Measurements from ENCODE around the gene PTRH1. TPM values are rescaled to one million over a fixed set of nuclear protein-coding genes. Genes with fewer than 3 reads are reported as not detected.

Gene PTRH1
- total RNA-seq, 1 experiment from 2014 or later, result 21.8 TPM

DNA sequence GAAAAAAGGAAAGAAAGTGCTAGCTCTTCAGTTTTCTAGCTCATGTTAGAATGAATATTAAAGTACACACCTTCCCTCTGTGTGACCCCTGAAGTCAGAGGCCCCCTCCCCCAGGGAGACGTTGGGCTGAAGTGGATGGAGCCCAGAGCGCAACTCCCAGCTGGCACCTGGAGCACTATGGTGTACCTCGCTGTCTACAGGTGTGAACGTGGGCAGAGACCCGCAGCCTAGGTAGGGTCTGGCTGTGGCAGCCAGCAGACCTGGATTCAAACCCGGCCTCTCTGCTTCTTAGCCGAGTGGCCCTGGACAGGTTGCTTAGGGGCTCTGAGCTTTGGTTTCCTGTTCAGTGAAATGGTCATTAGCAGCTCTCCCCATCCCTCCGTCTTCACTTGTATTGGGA lies 13.3 kb upstream of the PTRH1 start:
- H3K9me3 ChIP-seq (ENCODE audit: control insufficient read depth in 1 of 2, insufficient read depth in 1 of 2, low read depth in 1 of 2, low read length in 2 of 2), result no peaks in the 10 kb centered on the region
- intact Hi-C loops (cut with micrococcal nuclease), result no loop called here
- CTCF ChIA-PET, result no interaction called here
- H3K4me3 ChIP-seq (replicated peaks in 1 of 2; ENCODE audit: low read depth in 1 of 2, low read length in 2 of 2), result no peak overlapping the region
- DNase-seq (ENCODE audit: low read depth, low spot score), result no peak
- POLR2A ChIA-PET, result no interaction called here
- BruUV-seq (replicated peaks), result no TSS peak
- no peak overlapping the region for H3K9ac ChIP-seq (ENCODE audit: low read length)
- H3K36me3 ChIP-seq (ENCODE audit: control insufficient read depth in 1 of 2, insufficient read depth in 2 of 2, low read length in 2 of 2), result no peaks in the 10 kb centered on the region
- H3K4me1 ChIP-seq (ENCODE audit: control insufficient read depth in 1 of 2, insufficient read depth in 2 of 2, low read length in 2 of 2), result peaks cover 21 to 23% of the 10 kb centered on the region in 2 experiments
- no peak overlapping the region for H3K27ac ChIP-seq (ENCODE audit: low read depth, low read length)
- RAD21 ChIA-PET (ENCODE audit: low non-redundant PET in 1 of 2, low total read pairs in 2 of 2, uncharacterized antibody in 2 of 2, unreplicated experiment in 2 of 2), result no interaction called here
- H3K9me2 ChIP-seq (ENCODE audit: insufficient read depth), result no peaks in the 10 kb centered on the region
- TF ChIP-seq JUND (IDR thresholded peaks at IDR 0.05) (no peak), CBX3 (IDR thresholded peaks at IDR 0.05; ENCODE audit: low read depth) (no peak), SP1 (IDR thresholded peaks at IDR 0.05; ENCODE audit: low read depth) (no peak), POLR2AphosphoS5 (IDR thresholded peaks at IDR 0.05; ENCODE audit: low read depth, low read length) (no peak), FOSL1 (IDR thresholded peaks at IDR 0.05; ENCODE audit: low read depth) (no peak), ZNF274 (IDR thresholded peaks at IDR 0.05; ENCODE audit: low read depth, low read length) (no peak), TCF7L2 (IDR thresholded peaks at IDR 0.05; ENCODE audit: borderline replicate concordance, extremely low read depth, insufficient read depth, insufficient read length) (no peak), SIN3A (IDR thresholded peaks at IDR 0.05; ENCODE audit: low read depth) (no peak), YY1 (IDR thresholded peaks at IDR 0.05; ENCODE audit: extremely low read depth, insufficient replicate concordance, low read depth, low read length) (no peak), EZH2 (IDR thresholded peaks at IDR 0.05) (no peak), EGR1 (IDR thresholded peaks at IDR 0.05; ENCODE audit: low read depth) (no peak), SRF (IDR thresholded peaks at IDR 0.05; ENCODE audit: low read depth) (no peak)
- TF ChIP-seq, protein P1, sequence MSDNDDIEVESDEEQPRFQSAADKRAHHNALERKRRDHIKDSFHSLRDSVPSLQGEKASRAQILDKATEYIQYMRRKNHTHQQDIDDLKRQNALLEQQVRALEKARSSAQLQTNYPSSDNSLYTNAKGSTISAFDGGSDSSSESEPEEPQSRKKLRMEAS (IDR thresholded peaks at IDR 0.05), result no peak
- TF ChIP-seq, protein P2, sequence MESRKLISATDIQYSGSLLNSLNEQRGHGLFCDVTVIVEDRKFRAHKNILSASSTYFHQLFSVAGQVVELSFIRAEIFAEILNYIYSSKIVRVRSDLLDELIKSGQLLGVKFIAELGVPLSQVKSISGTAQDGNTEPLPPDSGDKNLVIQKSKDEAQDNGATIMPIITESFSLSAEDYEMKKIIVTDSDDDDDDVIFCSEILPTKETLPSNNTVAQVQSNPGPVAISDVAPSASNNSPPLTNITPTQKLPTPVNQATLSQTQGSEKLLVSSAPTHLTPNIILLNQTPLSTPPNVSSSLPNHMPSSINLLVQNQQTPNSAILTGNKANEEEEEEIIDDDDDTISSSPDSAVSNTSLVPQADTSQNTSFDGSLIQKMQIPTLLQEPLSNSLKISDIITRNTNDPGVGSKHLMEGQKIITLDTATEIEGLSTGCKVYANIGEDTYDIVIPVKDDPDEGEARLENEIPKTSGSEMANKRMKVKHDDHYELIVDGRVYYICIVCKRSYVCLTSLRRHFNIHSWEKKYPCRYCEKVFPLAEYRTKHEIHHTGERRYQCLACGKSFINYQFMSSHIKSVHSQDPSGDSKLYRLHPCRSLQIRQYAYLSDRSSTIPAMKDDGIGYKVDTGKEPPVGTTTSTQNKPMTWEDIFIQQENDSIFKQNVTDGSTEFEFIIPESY (IDR thresholded peaks at IDR 0.05; ENCODE audit: extremely low read depth, insufficient replicate concordance, low read length), result no peak
- TF ChIP-seq, protein P3, sequence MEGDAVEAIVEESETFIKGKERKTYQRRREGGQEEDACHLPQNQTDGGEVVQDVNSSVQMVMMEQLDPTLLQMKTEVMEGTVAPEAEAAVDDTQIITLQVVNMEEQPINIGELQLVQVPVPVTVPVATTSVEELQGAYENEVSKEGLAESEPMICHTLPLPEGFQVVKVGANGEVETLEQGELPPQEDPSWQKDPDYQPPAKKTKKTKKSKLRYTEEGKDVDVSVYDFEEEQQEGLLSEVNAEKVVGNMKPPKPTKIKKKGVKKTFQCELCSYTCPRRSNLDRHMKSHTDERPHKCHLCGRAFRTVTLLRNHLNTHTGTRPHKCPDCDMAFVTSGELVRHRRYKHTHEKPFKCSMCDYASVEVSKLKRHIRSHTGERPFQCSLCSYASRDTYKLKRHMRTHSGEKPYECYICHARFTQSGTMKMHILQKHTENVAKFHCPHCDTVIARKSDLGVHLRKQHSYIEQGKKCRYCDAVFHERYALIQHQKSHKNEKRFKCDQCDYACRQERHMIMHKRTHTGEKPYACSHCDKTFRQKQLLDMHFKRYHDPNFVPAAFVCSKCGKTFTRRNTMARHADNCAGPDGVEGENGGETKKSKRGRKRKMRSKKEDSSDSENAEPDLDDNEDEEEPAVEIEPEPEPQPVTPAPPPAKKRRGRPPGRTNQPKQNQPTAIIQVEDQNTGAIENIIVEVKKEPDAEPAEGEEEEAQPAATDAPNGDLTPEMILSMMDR (IDR thresholded peaks at IDR 0.05 in 2 of 3, conservative IDR thresholded peaks at IDR 0.05 in 1 of 3; ENCODE audit: borderline replicate concordance in 1 of 3, insufficient read depth in 1 of 3, low read depth in 2 of 3, low read length in 2 of 3), result no peak
- TF ChIP-seq, protein P4, sequence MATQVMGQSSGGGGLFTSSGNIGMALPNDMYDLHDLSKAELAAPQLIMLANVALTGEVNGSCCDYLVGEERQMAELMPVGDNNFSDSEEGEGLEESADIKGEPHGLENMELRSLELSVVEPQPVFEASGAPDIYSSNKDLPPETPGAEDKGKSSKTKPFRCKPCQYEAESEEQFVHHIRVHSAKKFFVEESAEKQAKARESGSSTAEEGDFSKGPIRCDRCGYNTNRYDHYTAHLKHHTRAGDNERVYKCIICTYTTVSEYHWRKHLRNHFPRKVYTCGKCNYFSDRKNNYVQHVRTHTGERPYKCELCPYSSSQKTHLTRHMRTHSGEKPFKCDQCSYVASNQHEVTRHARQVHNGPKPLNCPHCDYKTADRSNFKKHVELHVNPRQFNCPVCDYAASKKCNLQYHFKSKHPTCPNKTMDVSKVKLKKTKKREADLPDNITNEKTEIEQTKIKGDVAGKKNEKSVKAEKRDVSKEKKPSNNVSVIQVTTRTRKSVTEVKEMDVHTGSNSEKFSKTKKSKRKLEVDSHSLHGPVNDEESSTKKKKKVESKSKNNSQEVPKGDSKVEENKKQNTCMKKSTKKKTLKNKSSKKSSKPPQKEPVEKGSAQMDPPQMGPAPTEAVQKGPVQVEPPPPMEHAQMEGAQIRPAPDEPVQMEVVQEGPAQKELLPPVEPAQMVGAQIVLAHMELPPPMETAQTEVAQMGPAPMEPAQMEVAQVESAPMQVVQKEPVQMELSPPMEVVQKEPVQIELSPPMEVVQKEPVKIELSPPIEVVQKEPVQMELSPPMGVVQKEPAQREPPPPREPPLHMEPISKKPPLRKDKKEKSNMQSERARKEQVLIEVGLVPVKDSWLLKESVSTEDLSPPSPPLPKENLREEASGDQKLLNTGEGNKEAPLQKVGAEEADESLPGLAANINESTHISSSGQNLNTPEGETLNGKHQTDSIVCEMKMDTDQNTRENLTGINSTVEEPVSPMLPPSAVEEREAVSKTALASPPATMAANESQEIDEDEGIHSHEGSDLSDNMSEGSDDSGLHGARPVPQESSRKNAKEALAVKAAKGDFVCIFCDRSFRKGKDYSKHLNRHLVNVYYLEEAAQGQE (IDR thresholded peaks at IDR 0.05; ENCODE audit: low read depth), result no peak
- no peaks in the 10 kb centered on the region for H4K20me1 ChIP-seq (ENCODE audit: insufficient read depth)
- H2AFZ ChIP-seq (ENCODE audit: low read depth, low read length, poor library complexity, severe bottlenecking), result no peak overlapping the region
- no peak for ATAC-seq
- H3K27me3 ChIP-seq (ENCODE audit: insufficient read depth, low read length), result no peaks in the 10 kb centered on the region
- H3K4me2 ChIP-seq (ENCODE audit: low read length), result no peak overlapping the region
- H3K79me2 ChIP-seq (ENCODE audit: insufficient read depth, low read length), result no peaks in the 10 kb centered on the region
